CD4-positive, alpha-beta memory T cell (primary cell): Measurements from ENCODE around the gene ACAP1. TPM values are rescaled to one million over a fixed set of nuclear protein-coding genes. Genes with fewer than 3 reads are reported as not detected.

Source experiments
- CTCF ChIA-PET: fragments of 350-600 bp; sonication (Branson Sonifier 250); formaldehyde crosslinking; loops from one replicate; lab custom pipeline; 2021; ENCODE audit warnings: inconsistent platforms; ENCODE audit not compliant: partially characterized antibody; lab: Charles Lee
- POLR2A ChIA-PET: fragments of 350-600 bp; sonication (Branson Sonifier 250); formaldehyde crosslinking; loops from one replicate; lab custom pipeline; 2021; ENCODE audit not compliant: partially characterized antibody; lab: Charles Lee
- DNase-seq, 5 donors: peaks; one replicate each; pipeline versions ENCODE4 v3.0.0 to v3.0.0-alpha.2; 2020 to 2022; ENCODE audit warnings: mixed read lengths in 1 of 5
- H3K27ac ChIP-seq: one replicate; pipeline ENCODE4 v1.7.0; 2013; ENCODE audit warnings: low read depth, low read length
- H3K27me3 ChIP-seq: 2 replicates; pipeline ENCODE4 v1.7.0; 2013; ENCODE audit warnings: mild to moderate bottlenecking, low read length, moderate library complexity; ENCODE audit not compliant: insufficient read depth
- H3K36me3 ChIP-seq: 2 replicates; pipeline ENCODE4 v1.7.0; 2013; ENCODE audit warnings: mild to moderate bottlenecking, low read length, moderate library complexity; ENCODE audit not compliant: insufficient read depth
- H3K4me1 ChIP-seq: 2 replicates; pipeline ENCODE4 v1.7.0; 2013; ENCODE audit warnings: mild to moderate bottlenecking, low read length, moderate library complexity; ENCODE audit not compliant: insufficient read depth
- H3K4me3 ChIP-seq, 2 donors: one replicate each; pipeline ENCODE4 v1.7.0; 2013; ENCODE audit warnings: low read length in 2 of 2, mild to moderate bottlenecking in 1 of 2
- H3K9me3 ChIP-seq, 2 donors: one replicate each; pipeline ENCODE4 v1.7.0; 2013; ENCODE audit warnings: low read length in 2 of 2, control low read depth in 1 of 2; ENCODE audit not compliant: control insufficient read depth in 1 of 2
- H3K27ac Mint-ChIP-seq, 7 donors: one replicate each; pipeline ENCODE4 v1.8.0; 2020 to 2021; ENCODE audit warnings: mixed read lengths in 7 of 7, mild to moderate bottlenecking in 6 of 7, inconsistent platforms in 3 of 7, moderate library complexity in 3 of 7
- H3K27me3 Mint-ChIP-seq, 2 donors: one replicate each; pipeline ENCODE4 v1.8.0; 2020 to 2021; ENCODE audit warnings: mixed read lengths in 2 of 2
- H3K36me3 Mint-ChIP-seq, 2 donors: one replicate each; pipeline ENCODE4 v1.8.0; 2020 to 2021; ENCODE audit warnings: mixed read lengths in 2 of 2, inconsistent platforms in 1 of 2, mild to moderate bottlenecking in 1 of 2
- H3K4me1 Mint-ChIP-seq, 4 donors: one replicate each; pipeline ENCODE4 v1.8.0; 2020 to 2021; ENCODE audit warnings: mixed read lengths in 4 of 4, mild to moderate bottlenecking in 1 of 4
- H3K4me3 Mint-ChIP-seq, 8 donors: one replicate each; pipeline ENCODE4 v1.8.0; 2020 to 2021; ENCODE audit warnings: mixed read lengths in 8 of 8, mild to moderate bottlenecking in 7 of 8, moderate library complexity in 6 of 8, inconsistent platforms in 3 of 8
- H3K9me3 Mint-ChIP-seq, 8 donors: one replicate each; pipeline ENCODE4 v1.8.0; 2020 to 2021; ENCODE audit warnings: mixed read lengths in 8 of 8, mild to moderate bottlenecking in 5 of 8, inconsistent platforms in 3 of 8, moderate library complexity in 1 of 8
- intact Hi-C: fragments of 100-400 bp; cut with micrococcal nuclease; formaldehyde crosslinking; loops from one replicate; pipeline ENCODE4 v1.15.1; 2023
- polyA plus RNA-seq, 2 donors: library from polyadenylated mRNA; unstranded; fragments of 300-500 nt; fragmentation: Illumina TruSeq; gene quantifications; one replicate each; pipeline ENCODE4 v1.2.3, GENCODE V29; 2021
- total RNA-seq, 2 experiments: library from RNA; stranded (reverse); gene quantifications; one replicate each; pipeline ENCODE4 v1.2.3, GENCODE V29; 2021

ACAP1 gene
- total and polyA plus RNA-seq, 4 experiments from 2014 or later = 261 to 516 (median 386) TPM

GRCh38 chr17:7304179-7304578 lies 32.1 kb upstream of the ACAP1 start:
- Histone ChIP-seq H3K4me3 (no peak overlapping the region), H3K36me3 (peaks cover 2% of the 10 kb centered on the region), H3K4me1 (peaks cover 11% of the 10 kb centered on the region), H3K9me3 (no peaks in the 10 kb centered on the region), H3K27ac (no peak overlapping the region), H3K27me3 (no peaks in the 10 kb centered on the region)
- Mint-ChIP-seq H3K27ac (peak overlapping the region in 3 of 7 donors; percentile 24 to 72 (median 48)), H3K4me1 (peaks cover 6 to 20% (median 10%) of the 10 kb centered on the region in 4 donors), H3K9me3 (no peaks in the 10 kb centered on the region), H3K36me3 (peaks cover 3 to 13% of the 10 kb centered on the region in 2 donors), H3K27me3 (peaks cover 0 to 4% of the 10 kb centered on the region in 2 donors), H3K4me3 (peak overlapping the region in 2 of 8 donors; percentile 41 to 46)
- intact Hi-C loops = no loop called here
- POLR2A ChIA-PET = interaction anchor here (0.7 to 2.1 kb wide), 4 partner anchors 9 to 258 kb away, joined by 3 to 7 read pairs (median 3); partner anchors contain the start of gene GPS2
- no peak for DNase-seq
- CTCF ChIA-PET = interaction anchor here (1.0 to 1.8 kb wide), 2 partner anchors 23 to 132 kb away, joined by 3 to 5 read pairs; partner anchors contain the start of gene SLC2A4

- Mint-ChIP-seq H3K36me3 (peaks cover 27 to 40% of the 10 kb centered on the region in 2 donors), H3K4me3 (peak within 1 kb of the TSS; percentile 93 to 97 (median 95)), H3K27ac (peak within 1 kb of the TSS; percentile 99 to 100 (median 99)), H3K27me3 (peaks cover 0 to 4% of the 10 kb centered on the region in 2 donors), H3K4me1 (peaks cover 29 to 47% (median 36%) of the 10 kb centered on the region in 4 donors), H3K9me3 (peaks cover 0 to 1% (median 0%) of the 10 kb centered on the region in 8 donors)
- peaks cover 28% of the 10 kb centered on the region for H3K36me3 ChIP-seq
- no peaks in the 10 kb centered on the region for H3K27me3 ChIP-seq
- H3K9me3 ChIP-seq = no peaks in the 10 kb centered on the region
- H3K4me3 ChIP-seq = peak within 1 kb of the TSS; percentile 81 to 85
- peak within 1 kb of the TSS; percentile 100 for H3K27ac ChIP-seq
- peak; percentile 99 to 100 (median 100) for DNase-seq
- ChIA-PET CTCF (interaction anchor here (1.1 to 2.4 kb wide), 2 partner anchors 11 to 28 kb away, joined by 4 to 16 read pairs; no protein-coding TSS in a partner anchor), POLR2A (interaction anchor here (0.6 to 1.1 kb wide), 2 partner anchors 56 to 625 kb away, joined by 3 read pairs; partner anchors contain the start of genes CNTROB, CTDNEP1 and TRAPPC1)
- peaks cover 35% of the 10 kb centered on the region for H3K4me1 ChIP-seq
- intact Hi-C loops = loop anchor here (1.0 to 5.0 kb wide), 13 partner anchors 8 to 528 kb away; partner anchors contain the start of genes ELP5, FXR2, GPS2 and KCTD11
Measured at GRCh38 chr17:7306911-7307685, 29.2 kb upstream of the ACAP1 start, which contains the start of gene EIF5A. TSS of gene EIF5A (plus strand) at chr17:7307628. CDS start at chr17:7309636, 2,008 bp downstream.

GRCh38 chr17:7307686-7308624 lies 28.4 kb upstream of the ACAP1 start:
- Mint-ChIP-seq H3K4me3 (peak overlapping the region; percentile 93 to 97 (median 95)), H3K36me3 (peaks cover 35 to 49% of the 10 kb centered on the region in 2 donors), H3K27me3 (peaks cover 0 to 4% of the 10 kb centered on the region in 2 donors), H3K27ac (peak overlapping the region; percentile 99 to 100 (median 99)), H3K9me3 (peaks cover 0 to 1% (median 0%) of the 10 kb centered on the region in 8 donors), H3K4me1 (peaks cover 33 to 55% (median 41%) of the 10 kb centered on the region in 4 donors)
- Histone ChIP-seq H3K9me3 (no peaks in the 10 kb centered on the region), H3K27me3 (no peaks in the 10 kb centered on the region), H3K36me3 (peaks cover 36% of the 10 kb centered on the region), H3K4me1 (peaks cover 42% of the 10 kb centered on the region), H3K4me3 (peak overlapping the region; percentile 37 to 85), H3K27ac (peak overlapping the region; percentile 100)
- peak in 3 of 5 donors; percentile 72 to 75 (median 73) for DNase-seq
- POLR2A ChIA-PET = interaction anchor here (0.7 to 9.3 kb wide), 15 partner anchors 12 to 378 kb away, joined by 3 to 187 read pairs (median 5); partner anchors contain the start of genes ACAP1, GABARAP, MPDU1 and NEURL4
- intact Hi-C loops = loop anchor here (1.0 to 5.0 kb wide), 14 partner anchors 7 to 527 kb away; partner anchors contain the start of genes ACAP1, ELP5, FXR2 and GPS2
- CTCF ChIA-PET = interaction anchor here (2.4 to 2.9 kb wide), 2 partner anchors 11 to 28 kb away, joined by 8 to 14 read pairs; partner anchors contain the start of gene ACAP1

GRCh38 chr17:7308625-7309433 lies 27.5 kb upstream of the ACAP1 start:
- Mint-ChIP-seq H3K4me3 (peak overlapping the region; percentile 88 to 97 (median 94)), H3K4me1 (peaks cover 36 to 63% (median 46%) of the 10 kb centered on the region in 4 donors), H3K27me3 (peaks cover 0 to 4% of the 10 kb centered on the region in 2 donors), H3K9me3 (peaks cover 0 to 1% (median 0%) of the 10 kb centered on the region in 8 donors), H3K27ac (peak overlapping the region; percentile 97 to 100 (median 99)), H3K36me3 (peaks cover 42 to 58% of the 10 kb centered on the region in 2 donors)
- POLR2A ChIA-PET = interaction anchor here (0.7 to 9.3 kb wide), 23 partner anchors 9 to 378 kb away, joined by 3 to 187 read pairs (median 4); partner anchors contain the start of genes ACAP1, DVL2, GABARAP and MPDU1
- Histone ChIP-seq H3K27me3 (no peaks in the 10 kb centered on the region), H3K4me1 (peaks cover 50% of the 10 kb centered on the region), H3K36me3 (peaks cover 45% of the 10 kb centered on the region), H3K9me3 (no peaks in the 10 kb centered on the region), H3K4me3 (peak overlapping the region; percentile 37 to 85), H3K27ac (peak overlapping the region; percentile 100)
- CTCF ChIA-PET = interaction anchor here (1.2 to 2.9 kb wide), 3 partner anchors 12 to 36 kb away, joined by 4 to 14 read pairs (median 8); partner anchors contain the start of gene ACAP1
- intact Hi-C loops = loop anchor here (2.0 to 5.0 kb wide), 3 partner anchors 28 to 378 kb away; partner anchors contain the start of genes ACAP1, KCTD11 and TP53
- peak; percentile 92 to 99 (median 93) for DNase-seq

- H3K4me1 Mint-ChIP-seq = peaks cover 40 to 71% (median 53%) of the 10 kb centered on the region in 4 donors
- DNase-seq = peak in 1 of 5 donors; percentile 46
- H3K4me3 ChIP-seq = peak overlapping the region; percentile 34 to 85
- H3K36me3 Mint-ChIP-seq = peaks cover 49 to 66% of the 10 kb centered on the region in 2 donors
- no peaks in the 10 kb centered on the region for H3K9me3 ChIP-seq
- CTCF ChIA-PET = interaction anchor here (0.9 to 2.9 kb wide), 5 partner anchors 13 to 128 kb away, joined by 3 to 14 read pairs (median 4); partner anchors contain the start of gene ACAP1
- intact Hi-C loops = loop anchor here (2.0 to 5.0 kb wide), 3 partner anchors 27 to 377 kb away; partner anchors contain the start of genes ACAP1, KCTD11 and TP53
- peak overlapping the region; percentile 100 for H3K27ac ChIP-seq
- H3K27ac Mint-ChIP-seq = peak overlapping the region; percentile 97 to 100 (median 99)
- peaks cover 49% of the 10 kb centered on the region for H3K36me3 ChIP-seq
- peaks cover 58% of the 10 kb centered on the region for H3K4me1 ChIP-seq
- H3K9me3 Mint-ChIP-seq = peaks cover 0 to 7% (median 0%) of the 10 kb centered on the region in 8 donors
- peak overlapping the region; percentile 88 to 97 (median 94) for H3K4me3 Mint-ChIP-seq
- POLR2A ChIA-PET = interaction anchor here (0.9 to 9.3 kb wide), 17 partner anchors 8 to 847 kb away, joined by 3 to 187 read pairs (median 5); partner anchors contain the start of genes ACAP1, DVL2, GABARAP and MPDU1
- no peaks in the 10 kb centered on the region for H3K27me3 ChIP-seq
- H3K27me3 Mint-ChIP-seq = peaks cover 0 to 4% of the 10 kb centered on the region in 2 donors
Measured at GRCh38 chr17:7309628-7310027, 26.7 kb upstream of the ACAP1 start.
